Suprapubic skin (tissue), 3 donors: ENCODE data around the gene KRTAP12-2.

Experiments used
- POLR2AphosphoS5 ChIP-seq, 3 donors: sonication (generic); formaldehyde crosslinking; IDR thresholded peaks; one replicate each; pipeline ENCODE4 v1.6.1; 2017; ENCODE audit warnings: antibody characterized with exemption in 3 of 3
- TF ChIP-seq, protein P1 (sequence below), 2 donors: fragments of 200-600 bp in 1 of 2; fragments of 450-650 bp in 1 of 2; sonication (generic) in 1 of 2; IDR thresholded peaks; one replicate each; pipeline ENCODE4 v1.5.1; 2016 to 2019; ENCODE audit warnings: antibody characterized with exemption in 2 of 2, mild to moderate bottlenecking in 1 of 2, moderate library complexity in 1 of 2

DNA sequence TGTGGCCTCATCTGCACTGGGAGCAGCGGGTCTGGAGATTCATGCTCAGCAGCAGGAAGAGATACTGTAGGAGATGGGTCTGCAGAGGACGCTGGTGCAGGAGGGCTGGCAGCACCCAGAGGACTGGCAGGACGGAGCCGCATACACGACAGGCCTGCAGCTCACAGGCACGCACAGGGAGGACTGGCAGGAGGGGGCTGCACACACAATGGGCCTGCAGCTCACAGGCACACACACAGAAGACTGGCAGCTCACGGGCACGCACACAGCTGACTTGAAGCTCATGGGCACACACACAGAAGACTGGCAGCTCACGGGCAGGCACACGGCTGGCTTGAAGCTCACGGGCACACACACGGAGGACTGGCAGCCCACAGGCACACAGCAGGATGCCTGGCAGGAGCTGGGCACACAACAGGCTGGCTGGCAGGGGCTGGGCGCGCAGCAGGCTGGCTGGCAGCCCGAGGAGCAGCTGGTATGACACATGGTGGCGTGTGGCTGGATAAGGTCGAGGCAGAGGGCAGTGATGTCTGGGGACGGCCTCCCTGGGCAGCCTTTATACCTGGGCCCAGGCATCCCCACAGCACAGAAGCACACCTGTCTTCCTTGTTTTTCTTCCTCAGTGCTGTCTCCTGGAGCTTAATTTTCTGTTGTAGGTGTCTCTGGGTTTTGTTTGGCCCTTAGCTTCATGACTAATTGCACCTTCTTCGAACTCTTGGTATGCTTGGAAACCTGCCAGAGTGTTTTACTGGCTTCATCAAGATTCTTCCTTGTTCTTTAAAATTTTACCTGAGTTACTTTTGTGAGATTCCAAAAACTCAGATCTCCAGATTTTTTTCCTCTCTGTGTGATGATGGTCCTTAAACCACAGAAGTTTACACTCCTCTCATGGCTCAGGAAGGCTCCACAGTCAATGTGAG lies at the start of gene KRTAP12-2:
- no peak for TF ChIP-seq POLR2AphosphoS5 (IDR thresholded peaks at IDR 0.05)
- TF ChIP-seq, protein P1, sequence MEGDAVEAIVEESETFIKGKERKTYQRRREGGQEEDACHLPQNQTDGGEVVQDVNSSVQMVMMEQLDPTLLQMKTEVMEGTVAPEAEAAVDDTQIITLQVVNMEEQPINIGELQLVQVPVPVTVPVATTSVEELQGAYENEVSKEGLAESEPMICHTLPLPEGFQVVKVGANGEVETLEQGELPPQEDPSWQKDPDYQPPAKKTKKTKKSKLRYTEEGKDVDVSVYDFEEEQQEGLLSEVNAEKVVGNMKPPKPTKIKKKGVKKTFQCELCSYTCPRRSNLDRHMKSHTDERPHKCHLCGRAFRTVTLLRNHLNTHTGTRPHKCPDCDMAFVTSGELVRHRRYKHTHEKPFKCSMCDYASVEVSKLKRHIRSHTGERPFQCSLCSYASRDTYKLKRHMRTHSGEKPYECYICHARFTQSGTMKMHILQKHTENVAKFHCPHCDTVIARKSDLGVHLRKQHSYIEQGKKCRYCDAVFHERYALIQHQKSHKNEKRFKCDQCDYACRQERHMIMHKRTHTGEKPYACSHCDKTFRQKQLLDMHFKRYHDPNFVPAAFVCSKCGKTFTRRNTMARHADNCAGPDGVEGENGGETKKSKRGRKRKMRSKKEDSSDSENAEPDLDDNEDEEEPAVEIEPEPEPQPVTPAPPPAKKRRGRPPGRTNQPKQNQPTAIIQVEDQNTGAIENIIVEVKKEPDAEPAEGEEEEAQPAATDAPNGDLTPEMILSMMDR (IDR thresholded peaks at IDR 0.05), result no peak
